NCI-H82 (cell line): Measurements from ENCODE around the gene FFAR3.
"Not testable (repeated sequence)": the region's sequence is repeated elsewhere in the genome, so short reads cannot be mapped to it uniquely, and the experiment has no call there.

Experiments
- DNase-seq: peaks from one replicate; lab custom pipeline; 2025; lab: John Stamatoyannopoulos, UW

The FFAR3 gene

DNA sequence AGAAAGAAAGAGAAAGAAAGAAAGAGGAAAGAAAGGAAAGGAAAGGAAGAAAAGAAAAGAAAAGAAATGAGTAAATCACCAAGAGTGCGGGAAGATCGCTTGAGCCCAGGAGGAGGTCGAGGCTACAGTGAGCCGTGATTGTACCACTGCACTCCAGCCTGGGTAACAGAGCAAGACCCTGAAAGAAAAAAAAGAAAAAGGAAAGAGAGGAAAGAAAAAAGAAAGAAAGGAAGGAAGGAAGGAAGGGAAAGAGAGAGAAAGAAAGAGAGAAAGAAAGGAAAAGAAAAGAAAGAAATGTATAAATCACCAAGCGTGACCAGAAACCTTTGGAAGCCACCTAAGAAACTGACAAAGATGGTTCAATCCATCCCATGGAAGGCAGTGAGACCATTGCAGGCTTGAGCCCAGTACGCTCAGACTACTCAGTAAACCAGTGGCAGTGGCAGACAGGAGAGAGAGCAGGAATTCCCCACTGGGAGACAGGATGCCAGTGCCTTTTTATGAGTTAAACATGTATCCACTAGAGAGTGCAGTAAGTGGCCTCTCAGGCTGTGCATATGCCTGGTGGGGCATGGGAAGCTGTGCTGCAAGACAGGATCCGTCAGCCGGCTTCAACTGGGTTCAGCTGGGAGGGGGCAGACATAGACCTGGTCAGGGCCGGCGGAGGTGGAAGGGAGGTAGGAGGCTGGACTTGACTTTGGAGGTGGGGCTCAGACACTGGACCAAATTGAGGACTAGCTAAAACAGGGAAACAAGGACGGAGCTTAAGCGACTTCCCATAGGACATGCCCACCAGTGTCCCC lies 17.4 kb downstream of the FFAR3 start:
- no peak for DNase-seq

DNA sequence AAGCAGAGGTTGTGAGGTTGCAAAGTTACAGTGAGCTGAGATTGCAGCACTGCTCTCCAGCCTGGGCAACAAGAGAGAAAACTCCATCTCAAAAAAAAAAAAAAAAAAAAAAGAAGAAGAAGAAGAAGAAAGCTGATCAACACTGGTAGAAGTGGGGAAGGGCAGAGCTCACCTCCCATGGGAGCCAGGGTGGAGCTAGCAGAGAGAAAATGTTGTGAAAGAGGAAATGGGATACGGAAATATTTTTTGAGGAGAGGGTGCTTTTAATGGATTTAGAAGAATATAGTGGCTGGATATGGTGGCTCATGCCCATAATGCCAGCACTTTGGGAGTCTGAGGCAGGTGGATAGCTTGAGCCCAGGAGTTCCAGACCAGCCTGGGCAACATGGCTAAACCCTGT lies 19.4 kb downstream of the FFAR3 start:
- DNase-seq = no peak

DNA sequence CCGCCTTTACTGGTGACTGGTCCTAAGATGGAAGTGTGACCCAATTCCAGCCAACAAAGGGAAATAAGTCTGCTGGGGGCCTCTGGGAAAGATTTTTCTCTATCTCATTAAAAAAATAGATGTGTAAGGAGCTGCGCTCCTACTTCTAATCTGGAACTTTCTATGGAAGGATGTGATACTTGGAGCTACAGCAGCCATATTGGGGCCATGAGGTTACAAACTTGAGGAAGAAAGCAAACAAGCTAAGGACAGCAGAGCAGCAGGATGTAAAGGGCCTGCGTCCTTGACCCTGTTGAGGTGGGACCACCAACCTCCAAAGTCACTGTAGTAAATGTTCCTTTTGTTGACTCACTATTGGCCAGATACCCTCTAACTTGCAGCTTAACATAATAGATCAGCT lies 20.1 kb downstream of the FFAR3 start:
- DNase-seq = no peak

DNA sequence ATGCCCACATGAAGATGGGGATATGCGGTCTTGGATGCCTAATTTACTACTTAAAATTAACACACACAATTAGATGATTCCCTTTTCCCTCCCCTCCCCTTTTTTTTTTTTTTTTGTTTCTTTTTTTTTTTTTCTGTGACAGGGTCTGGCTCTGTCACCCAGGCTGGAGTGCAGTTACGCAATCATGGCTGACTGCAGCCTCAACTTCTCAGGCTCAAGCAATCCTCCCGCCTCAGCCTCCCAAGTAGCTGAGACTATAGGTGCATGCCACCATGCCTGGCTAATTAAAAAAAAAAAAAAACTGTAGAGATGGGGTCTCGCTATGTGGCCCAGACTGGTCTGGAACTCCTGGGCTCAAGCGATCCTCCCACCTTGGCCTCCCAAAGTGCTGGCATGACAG lies 21.3 kb downstream of the FFAR3 start:
- not testable (repeated sequence) for DNase-seq

DNA sequence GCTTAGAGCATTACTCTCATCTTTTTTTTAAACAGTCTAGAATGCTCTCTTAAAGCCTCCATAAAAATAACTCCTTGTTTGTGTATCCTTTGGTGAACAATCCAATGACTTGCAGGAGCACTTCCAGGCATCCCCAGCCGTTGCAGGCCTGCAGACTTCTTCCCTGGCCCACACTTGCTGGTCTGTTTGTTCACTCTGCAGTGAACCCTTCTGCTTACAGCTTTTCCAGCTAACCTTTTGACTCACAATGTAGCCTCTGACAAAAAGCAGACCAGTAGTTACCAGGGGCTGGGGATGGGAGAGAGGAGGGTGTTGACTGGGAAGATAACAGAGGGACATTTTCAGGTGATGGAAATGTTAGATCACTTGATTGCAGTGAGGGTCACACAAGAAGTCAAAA lies 21.7 kb downstream of the FFAR3 start:
- no peak for DNase-seq

DNA sequence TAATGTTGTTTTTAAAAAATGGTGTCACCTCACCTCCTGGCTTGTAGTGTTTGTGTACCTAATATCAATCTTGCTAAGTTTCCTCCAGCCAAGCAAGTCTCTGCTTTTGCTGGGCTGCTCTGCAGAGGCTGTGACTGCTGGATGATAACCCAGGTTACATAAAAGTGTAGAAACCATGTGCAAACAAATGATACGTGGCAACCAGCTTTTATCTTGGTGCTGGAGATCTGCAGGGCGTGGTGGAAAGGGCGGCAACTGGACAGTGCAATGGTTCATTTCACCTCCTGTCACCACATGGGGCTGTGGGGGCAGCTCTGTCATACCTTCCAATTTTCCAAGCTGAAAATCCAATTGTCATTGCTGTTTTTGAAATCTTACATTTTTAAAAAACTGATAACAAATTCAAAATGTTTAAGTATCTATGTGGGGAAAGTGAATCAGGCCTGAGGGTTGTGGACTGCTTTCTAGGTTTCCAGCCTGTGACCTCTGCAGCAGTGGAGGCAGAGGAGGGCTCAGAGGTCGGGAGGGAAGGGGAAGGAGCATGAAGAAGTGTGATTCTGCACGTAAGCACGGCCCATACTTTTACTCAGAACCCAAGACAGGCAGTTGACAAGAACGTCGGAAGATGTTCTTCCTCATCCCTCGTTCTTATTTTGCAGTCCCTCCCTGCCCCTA lies 22.3 kb downstream of the FFAR3 start:
- DNase-seq = no peak

DNA sequence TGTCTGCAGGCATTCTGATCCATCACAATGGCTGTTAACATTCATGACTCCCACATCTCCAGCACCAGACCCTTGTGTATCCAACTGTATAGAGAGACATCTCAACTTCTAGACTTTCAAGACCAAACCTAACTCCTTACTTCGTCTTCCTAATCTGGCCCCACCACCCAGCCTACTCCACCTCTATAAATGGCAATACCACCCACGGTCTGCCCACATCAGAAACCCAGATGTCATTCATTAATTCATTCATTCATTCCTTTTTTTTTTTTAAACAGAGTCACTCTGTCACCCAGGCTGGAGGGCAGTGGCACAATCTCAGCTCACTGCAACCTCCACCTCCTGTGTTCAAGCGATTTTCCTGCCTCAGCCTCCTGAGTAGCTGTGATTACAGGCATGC lies 23.1 kb downstream of the FFAR3 start:
- DNase-seq = no peak

DNA sequence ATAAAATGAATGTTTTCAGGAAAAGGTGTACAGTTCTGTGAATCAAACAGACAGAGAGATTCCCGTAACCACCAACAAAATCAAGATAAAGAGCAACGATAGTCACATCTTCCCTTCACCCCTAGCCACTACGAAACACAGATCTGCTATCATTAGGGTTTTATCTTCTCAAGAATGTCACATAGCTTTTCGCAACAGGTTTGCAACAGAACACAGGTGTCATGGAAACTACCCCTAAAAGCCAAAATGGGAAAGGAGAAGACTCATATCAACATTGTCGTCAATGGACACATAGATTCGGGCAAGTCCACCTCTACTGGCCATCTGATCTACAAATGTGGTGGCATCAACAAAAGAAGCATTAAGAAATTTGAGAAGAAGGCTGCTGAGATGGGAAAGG lies 23.7 kb downstream of the FFAR3 start:
- no peak for DNase-seq

DNA sequence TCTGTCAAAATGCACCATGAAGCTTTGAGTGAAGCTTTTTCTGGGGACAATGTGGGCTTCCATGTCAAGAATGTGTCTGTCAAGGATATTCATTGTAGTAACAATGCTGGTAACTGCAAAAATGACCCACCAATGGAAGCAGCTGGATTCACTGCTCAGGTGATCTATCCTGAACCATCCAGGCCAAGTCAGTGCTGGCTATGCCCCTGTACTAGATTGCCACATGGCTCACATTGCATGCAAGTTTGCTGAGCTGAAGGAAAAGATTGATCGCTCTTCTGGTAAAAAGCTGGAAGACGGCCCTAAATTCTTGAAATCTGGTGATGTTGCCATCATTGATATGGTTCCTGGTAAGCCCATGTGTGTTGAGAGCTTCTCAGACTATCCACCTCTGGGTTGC lies 25.3 kb downstream of the FFAR3 start:
- DNase-seq = no peak

DNA sequence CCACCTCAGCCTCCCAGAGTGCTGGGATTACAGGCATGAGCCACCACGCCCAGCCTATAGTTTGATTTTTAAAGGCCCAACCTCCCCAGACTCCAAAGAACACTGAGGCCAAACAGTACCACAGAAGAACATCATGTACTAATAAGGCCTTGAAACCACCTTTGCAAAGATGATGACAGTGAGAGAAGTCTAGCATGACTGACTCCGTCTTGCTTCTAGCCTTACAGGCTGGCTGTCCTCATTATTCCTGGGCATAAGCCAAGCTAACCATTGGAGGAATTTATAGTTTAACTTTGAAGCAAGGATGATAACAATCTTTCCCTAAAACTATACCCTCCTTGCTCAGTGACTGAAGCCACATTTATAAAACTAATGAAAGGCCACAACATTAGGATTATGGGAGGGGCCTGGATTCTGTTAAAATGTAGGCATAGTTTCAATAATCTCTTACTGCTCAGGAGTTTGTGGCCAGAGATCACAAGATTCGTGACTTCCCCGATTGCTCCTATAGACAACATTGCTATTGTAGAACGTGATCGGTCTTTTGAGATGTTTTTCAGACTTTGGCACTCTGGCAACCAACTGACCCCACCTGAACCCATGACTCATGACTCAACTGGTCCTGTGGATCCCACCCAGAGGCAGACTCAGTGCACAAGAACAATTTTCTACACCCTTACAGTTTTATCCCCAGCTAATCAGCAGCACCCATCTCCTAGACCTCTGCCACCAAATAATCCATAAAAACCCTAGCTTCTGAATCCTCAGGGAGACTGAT lies 30.2 kb downstream of the FFAR3 start:
- no peak for DNase-seq

DNA sequence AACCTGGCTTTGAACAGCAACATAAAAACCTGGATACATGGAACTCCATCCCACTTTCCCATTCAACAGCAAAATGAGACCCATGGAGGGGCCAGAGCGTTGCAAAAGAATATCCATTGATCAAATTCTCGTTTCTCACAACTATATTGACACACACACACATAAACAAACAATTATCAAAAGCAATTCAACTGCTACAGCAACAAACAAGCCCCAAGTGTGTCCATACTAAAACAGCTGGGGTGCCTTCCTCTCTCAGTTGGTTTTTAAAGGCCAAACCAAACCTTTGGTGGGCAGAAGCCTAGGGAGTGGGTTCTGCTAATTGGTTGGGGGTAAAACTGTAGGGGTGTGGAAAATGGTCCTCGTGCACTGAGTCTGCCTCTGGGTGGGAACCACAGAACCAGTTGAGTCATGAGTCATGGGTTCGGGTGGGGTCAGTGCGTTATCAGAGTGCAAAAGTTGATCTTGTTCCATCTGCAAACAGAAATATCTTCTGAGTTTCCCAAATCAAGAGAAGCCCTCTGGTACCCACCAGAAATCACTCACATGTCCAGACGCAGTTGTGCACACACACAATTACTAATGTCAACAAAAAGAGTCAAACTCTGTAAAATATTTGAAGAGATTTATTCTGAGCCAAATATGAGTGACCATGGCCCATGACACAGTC lies 31.1 kb downstream of the FFAR3 start:
- DNase-seq = no peak

DNA sequence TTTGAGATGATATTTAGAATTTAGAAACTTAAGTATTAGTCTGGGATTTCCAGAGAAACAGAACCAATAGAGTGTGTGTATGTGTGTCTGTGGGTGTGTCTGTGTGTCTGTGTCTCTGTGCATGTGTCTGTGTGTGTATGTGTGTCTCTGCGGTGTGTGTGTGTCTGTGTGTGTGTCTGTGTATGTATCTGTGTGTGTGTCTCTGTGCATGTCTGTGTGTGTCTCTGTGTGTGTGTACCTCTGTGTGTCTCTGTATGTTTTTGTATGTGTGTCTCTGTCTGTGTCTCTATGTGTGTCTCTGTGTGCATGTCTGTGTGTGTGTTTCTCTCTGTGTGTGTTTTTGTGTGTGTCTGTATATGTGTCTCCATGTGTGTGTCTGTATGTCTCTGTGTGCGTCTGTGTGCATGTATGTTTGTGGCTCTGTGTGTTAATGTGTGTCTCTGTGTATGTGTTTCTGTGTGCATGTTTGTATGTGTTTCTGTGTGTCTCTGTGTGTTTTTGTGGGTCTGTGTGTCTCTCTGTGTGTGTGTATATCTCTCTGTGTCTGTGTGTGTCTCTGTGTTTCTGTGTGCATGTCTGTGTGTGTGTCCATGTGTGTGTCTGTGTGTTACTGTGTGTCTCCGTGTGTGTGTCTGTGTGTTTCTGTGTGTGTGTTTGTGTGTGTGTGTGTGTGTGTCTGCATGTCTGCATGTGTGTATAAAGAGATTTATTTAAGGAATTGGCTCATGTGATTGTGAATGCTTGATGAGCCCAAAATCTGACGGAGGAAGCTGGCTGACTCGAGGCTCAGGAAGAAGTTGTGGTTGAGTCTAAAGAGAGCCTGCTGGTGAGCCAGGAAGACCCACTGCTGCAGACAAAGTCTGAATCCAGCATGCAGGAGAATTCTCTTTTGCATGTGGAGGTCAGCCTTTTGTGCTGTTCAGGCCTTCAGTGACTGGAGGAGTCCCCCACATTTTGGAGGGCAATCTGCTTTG lies 34.8 kb downstream of the FFAR3 start:
- no peak for DNase-seq

DNA sequence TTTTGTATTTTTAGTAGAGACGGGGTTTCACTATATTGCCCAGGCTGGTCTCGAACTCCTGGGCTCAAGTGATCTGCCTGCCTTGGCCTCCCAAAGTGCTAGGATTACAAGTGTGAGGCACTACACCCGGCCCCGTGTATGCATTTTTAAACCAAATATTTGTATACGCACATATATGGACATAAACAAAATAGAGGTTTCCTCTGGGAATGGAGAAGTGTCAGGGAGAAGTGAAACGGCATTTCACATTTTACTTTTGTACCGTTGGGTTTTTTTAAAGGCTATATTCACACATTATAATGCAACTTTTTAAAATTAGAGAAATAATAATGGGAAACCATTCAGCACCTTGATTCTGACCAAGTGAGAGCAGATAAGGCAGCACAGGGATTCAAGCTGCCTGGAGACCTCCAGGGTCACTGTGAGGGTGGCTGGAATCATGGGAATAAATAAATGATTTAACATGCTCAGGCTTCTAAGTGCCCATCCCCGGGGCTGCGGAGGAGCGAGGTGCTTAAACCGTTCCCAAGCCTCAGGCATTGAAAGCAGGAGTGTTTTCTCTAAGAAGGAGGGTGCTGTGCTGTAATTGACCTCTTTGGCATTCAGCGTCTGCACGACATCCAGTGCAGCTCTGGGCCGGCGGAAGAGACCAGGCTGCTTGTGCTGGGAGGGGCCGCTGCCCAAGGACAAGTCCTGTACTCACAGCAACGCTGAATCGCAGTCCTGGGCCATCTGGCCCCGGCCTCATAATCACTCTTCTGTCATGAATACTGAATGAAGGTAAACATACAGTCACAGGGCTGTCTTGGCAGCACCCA lies 37.3 kb downstream of the FFAR3 start:
- peak; percentile 54 for DNase-seq

DNA sequence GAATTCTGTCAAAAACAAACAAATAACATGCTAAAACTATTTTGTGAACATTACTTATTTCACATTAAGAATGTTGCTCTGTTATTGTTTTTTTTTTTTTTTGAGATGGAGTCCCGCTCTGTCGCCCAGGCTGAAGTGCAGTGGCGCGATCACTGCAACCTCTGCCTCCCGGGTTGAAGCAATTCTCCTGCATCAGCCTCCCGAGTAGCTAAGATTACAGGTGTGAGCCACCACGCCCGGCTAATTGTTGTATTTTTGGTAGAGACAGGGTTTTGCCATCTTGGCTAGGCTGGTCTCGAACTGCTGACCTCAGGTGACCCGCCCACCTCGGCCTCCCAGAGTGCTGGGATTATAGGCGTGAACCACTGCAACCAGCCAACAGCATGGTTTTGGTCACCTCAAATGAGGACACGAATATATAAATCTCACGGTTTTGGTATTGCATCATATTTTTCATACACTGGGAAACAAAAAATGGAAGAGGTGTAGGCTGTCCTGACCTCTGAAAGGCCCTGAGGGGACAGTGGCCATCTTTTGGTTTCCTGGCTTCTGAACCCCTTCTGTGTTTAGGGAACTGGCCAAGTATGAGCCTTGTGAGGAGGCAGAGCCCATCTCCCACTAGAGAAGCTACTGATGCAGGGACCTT lies 38.1 kb downstream of the FFAR3 start:
- no peak for DNase-seq

DNA sequence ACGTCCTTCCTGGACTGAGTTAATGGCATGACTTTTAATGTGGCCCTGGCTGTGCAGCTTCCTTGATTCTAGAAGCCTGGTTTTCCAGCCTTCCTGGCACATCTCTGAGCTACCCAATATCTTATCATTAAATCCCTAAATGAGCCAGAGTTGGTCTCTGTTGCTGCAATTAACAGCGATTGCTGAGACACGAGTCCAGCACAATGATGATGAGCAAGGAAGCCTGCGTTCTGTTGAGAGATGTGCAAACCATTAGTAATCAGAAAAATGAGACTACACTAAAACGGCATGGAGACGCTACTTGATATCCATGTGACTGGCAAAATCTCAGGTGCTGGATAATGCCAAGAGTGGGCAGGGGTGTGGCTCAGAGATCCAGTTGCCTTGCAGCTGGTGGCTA lies 38.8 kb downstream of the FFAR3 start:
- DNase-seq = no peak

DNA sequence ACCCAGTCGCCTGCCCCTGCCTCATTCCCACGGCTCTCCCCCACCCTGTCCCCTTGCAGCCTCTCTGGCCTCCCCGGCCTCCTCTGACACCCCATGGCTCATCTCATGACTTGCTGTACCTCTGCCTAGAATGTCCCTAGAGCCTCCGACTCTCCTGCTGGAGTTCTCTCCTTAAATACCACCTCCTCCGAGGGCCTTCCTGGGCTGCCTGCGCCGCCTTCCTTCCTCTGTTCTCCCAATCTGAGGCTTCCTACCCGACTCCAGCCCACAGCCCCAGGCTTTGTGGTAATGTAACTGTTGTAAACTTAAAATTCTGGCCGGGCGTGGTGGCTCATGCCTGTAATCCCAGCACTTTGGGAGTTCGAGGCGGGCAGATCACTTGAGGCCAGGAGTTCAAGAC lies 40.3 kb downstream of the FFAR3 start:
- DNase-seq = no peak

DNA sequence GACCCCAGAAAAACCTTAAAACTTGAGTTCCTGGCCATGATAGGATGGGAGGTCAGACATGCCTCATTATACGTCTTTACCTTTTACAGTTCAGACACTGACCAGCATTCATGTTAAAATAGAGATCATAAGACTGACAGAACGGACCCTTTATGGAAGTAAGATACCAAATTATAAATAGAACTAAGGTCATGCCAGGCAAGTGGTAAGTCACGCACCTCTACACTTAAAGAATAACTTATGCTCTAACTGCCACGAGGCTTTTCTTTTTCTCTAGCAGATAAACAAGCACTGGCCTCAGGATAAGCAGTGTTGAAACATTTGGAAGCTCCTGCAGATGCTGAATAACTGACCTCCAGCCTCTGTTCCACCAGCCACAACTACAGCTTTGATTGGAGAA lies 41.0 kb downstream of the FFAR3 start:
- no peak for DNase-seq

DNA sequence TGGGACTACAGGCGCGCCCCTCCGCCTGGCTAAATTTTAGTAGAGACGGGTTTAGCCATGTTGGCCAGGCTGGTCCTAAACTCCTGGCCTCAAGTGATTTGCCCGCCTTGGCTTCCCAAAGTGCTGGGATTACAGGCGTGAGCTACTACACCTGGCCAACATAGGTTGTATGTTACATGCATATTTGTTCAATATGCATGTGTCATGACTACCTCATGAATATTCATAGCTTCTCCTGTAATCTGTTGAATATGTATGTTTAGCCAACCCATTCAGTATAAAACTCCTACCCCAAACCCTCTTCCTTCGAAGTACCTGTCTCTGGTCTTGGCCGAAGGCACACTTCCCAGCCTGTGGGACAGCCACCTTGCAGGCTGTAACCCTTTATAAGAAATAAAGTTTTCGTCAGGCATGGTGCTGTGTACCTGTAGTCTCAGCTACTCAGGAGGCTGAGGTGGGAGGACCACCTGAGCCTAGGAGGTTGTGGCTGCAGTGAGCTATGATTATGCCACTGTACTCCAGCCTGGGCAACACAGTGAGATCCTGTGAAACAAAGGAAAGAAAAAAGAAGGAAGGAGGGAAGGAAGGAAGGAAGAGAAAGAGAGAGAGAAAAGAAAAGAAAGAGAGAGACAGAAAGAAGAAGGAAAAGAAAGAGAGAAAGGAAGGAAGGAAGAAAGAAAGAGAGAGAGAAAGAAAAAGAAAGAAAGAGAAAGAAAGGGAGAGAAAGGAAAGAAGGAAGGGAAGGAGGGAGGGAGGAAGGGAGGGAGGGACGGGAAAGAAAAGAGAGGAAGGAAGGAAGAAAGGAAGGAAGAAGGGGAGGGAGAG lies 41.9 kb downstream of the FFAR3 start:
- no peak for DNase-seq

DNA sequence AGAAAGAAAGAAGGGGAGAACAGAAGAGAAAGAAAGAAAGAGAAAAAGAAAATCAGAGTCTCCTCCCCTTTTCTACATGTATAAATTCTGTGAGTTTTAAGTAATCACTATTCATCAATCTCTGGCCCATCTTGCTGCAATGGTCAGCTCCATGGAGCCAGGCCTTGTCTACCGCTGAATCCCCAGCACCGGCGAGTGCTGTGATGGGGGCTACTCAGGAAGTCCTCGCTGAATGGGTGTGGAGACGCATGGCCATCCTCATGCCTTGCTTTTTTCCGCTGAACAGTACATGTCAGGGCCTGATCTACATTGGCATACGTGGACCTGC lies 42.5 kb downstream of the FFAR3 start:
- no peak for DNase-seq
